Activated T-cell treated with anti-CD3 and anti-CD28 coated beads for 48 hours (primary cell): ENCODE data around the gene FDX1.
"Not testable (repeated sequence)": the region's sequence is repeated elsewhere in the genome, so short reads cannot be mapped to it uniquely, and the experiment has no call there.

ENCODE experiments used
- DNase-seq: peaks from one replicate; pipeline ENCODE4 v3.0.0-alpha.2; 2020; ENCODE audit warnings: low read depth

FDX1 gene, protein sequence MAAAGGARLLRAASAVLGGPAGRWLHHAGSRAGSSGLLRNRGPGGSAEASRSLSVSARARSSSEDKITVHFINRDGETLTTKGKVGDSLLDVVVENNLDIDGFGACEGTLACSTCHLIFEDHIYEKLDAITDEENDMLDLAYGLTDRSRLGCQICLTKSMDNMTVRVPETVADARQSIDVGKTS

DNA sequence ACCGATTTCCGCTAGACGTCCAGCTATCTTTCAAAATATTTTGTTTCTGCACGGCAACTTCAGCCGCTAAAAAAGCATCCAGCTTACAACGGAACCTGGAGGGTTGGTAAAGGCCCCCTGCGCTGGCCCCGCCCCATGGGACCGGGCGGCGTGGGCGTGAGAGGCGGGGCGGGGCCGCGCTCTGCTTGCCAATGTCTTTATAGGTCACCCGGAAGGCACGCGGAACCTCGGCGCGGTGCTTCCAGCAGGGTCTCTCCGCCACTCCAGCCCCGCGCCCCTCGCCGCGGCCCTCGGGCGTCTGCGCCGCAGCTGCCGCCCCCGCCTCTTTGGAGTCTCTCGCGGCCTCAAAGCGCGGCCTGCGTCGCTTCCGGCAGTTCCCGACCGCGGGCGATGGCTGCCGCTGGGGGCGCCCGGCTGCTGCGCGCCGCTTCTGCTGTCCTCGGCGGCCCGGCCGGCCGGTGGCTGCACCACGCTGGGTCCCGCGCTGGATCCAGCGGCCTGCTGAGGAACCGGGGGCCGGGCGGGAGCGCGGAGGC lies at the start of gene FDX1:
FDX1 (plus strand) TSS at position 218 of the 536 bp plus-strand sequence; CDS start at position 391, 173 bp downstream.
- DNase-seq = peak; percentile 86

DNA sequence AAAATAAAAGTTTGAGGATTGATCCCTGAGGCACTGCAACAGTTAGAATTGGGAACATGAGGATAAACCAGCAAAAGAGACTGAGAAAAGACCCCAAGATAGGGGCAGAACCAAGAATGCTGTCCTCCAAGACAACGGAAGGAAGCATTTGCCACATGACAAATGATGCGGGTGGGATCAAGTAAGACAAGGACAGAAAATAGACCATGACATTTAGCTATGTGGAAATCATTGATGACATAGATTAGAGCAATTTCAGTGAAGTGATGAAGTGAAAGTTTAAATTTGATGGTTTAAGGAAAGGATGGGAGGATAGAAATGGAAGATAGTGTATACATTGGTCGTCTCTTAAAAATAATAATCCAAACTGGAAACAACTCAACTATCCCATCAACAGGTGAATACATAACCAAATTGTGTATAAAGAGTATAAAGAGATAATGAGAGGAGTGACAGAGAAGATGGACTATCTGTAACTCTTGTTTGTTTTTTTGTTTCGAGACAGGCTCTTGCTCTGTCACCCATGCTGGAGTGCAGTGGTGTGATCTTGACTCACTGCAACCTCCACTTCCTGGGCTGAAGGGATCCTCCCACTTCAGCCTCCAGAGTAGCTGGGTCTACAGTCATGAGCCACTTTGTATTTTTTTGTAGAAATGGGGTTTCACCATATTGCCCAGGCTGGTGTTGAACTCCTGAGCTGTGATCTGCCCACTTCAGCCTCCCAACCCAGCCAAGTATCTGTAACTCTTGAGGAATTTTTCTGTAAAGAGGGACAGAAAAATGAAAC lies 48.7 kb upstream of the FDX1 start:
- no peak for DNase-seq

DNA sequence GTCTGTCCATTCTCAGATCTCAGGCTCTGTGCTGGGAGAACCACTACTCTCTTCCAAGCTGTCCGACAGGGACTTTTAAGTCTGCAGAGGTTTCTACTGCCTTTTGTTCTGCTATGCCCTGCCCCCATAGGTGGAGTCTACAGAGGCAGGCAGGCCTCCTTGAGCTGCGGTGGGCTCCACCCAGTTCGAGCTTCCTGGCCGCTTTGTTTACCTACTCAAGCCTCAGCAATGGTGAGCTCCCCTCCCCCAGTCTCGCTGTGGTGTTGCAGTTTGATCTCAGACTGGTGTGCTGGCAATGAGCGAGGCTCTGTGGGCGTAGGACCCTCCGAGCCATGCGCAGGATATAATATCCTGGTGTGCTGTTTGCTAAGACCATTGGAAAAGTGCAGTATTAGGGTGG lies 41.5 kb upstream of the FDX1 start:
- not testable (repeated sequence) for DNase-seq

DNA sequence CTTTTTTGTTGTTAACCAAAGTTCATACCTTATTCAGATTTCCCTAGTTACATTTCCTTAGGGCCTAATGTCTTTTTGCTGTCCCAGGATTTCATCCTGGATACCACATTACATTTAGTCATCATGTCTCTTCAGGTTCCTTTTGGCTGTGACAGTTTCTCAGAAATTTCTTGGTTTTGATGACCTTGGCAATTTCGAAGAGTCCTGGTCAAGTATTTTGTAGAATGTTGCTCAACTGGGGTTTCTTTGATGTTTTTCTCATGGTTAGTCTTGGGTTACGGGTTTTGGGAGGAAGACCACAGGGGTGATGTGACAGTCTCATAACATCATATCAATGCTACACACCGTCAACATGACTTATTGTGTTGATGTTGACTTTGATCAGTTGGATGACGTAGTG lies 39.8 kb upstream of the FDX1 start:
- DNase-seq = no peak

DNA sequence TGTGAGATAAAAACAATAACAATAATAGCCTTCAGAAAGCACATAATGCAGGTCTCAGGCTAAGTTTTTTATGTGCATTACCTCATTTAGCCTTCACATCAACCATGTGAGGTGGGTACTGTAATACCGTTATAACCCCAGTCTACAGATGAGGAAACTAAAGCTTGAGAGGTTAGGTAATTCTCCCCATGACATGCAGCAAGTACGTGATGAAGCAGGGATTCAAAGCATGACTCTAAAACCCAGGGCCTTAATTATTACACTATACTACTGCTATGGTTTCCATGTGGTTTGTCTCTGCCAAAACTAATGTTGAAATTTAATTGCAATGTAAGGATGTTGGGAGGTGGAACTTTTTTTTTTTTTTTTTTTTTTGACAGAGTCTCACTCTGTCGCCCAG lies 37.7 kb upstream of the FDX1 start:
- DNase-seq = no peak

DNA sequence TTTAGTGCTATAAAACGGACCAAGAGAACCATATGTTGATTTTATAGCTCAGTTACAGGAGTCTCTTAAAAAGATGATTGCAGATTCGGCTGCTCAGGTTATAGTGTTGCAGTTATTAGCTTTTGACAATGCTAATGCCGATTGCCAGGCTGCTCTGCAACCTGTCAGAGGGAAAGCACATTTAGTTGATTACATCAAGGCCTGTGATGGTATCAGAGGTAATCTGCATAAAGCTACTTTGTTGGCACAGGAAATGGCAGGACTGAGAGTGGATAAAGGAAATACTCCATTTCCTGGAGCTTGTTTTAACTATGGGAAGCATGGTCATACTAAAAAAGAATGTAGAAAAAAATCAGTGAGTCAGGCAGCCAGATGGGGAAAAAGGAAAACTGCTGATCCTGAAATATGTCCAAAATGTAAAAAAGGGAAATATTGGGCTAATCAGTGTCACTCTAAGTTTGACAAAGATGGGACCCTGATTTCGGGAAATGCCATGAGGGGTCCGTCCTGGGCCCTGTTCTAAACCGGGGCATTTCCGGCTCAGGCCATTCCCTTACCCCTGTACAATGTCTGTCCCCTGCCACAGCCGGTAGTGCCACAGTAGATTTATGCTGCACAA lies 32.0 kb upstream of the FDX1 start:
- DNase-seq = not testable (repeated sequence)

DNA sequence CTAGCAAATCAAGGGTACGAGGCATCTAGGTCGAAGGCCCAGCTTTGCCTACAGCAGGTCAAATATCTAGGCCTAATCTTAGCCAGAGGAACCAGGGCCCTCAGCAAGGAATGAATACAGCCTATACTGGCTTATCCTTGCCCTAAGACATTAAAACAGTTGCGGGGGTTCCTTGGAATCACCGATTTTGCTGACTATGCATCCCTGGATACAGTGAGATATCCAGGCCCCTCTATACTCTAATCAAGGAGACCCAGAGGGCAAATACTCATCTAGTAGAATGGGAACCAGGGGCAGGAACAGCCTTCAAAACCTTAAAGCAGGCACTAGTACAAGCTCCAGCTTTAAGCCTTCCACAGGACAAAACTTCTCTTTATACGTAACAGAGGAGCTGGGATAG lies 26.2 kb upstream of the FDX1 start:
- not testable (repeated sequence) for DNase-seq

DNA sequence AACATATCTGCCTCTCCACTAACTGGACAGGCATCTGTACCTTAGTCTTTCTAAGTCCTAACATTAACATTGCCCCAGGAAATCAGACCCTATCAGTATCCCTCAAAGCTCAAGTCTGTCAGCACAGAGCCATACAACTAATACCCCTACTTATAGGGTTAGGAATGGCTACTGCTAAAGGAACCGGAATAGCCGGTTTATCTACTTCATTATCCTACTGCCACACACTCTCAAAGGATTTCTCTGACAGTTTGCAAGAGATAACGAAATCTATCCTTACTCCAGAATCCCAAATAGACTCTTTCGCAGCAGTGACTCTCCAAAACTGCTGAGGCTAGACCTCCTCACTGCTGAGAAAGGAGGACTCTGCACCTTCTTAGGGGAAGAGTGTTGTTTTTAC lies 24.1 kb upstream of the FDX1 start:
- not testable (repeated sequence) for DNase-seq

DNA sequence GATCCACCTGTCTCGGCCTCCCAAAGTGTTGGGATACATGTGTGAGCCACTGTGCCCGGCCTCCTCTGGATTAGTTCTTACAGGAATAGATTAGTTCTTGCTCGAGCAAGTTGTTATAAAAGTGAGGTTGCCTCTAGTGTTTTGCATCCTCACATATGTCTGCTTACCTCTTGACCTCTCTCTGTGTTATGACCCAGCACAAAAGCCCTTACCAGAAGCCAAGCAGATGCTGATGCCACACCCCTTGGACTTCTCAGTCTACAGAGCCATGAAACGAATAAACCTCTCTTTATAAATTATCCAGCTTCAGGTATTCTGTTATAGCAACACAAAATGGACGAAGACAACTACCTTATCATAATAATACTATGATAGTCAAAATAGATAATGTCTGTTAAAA lies 22.4 kb upstream of the FDX1 start:
- no peak for DNase-seq

DNA sequence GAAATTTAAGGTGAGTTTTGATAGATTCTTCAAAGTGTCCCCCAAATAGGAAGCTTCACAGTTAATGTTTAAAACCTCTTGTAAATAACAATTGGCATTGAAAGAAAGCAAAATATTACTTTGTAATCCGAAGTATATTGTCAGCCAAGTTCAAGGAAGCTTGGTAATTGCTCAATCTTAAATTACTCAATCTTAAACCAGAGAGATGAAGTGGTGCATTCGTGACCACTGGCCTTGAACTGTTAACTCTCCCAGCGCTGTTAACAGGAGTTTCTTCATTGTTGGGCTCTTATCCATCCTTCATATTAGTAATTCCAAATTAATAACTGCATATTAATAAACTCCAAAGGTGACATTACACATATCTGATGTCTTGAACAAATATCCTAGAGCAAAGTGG lies 20.6 kb upstream of the FDX1 start:
- DNase-seq = no peak

DNA sequence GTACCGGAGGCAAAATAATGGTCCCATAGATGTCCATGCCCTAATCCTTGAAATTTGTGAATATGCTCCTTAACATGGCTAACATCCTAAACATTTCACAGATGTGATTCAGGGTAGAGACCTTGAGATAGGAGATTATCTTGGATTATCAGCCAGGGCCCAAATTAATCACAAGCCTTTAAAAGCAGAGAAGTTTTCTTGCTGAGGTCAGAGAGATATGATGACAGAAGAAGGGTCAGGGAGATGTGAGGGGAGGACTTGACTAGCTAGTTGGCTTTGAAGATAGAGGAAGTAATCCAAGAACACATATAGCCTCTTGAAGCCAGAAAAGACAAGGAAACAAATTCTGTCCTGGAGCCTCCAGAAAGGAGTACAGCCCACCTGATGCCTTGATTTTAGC lies 19.1 kb upstream of the FDX1 start:
- DNase-seq = no peak

DNA sequence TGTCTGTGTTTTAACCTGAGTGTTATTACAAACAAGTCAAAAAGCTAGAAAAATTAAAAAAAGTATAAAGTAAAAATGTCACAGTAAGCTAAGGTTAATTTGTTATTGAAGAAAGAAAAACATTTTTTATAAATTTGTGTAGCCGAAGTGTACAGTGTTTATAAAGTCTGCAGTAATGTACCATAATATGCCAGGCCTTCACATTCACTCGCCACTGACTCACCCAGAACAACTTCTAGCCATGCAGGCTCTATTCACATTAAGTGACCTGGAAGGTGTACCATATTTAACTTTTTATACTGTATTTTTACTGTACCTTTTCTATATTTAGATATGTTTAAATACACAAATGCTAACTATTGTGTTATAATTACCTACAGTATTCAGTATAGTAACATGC lies 14.7 kb upstream of the FDX1 start:
- DNase-seq = no peak

DNA sequence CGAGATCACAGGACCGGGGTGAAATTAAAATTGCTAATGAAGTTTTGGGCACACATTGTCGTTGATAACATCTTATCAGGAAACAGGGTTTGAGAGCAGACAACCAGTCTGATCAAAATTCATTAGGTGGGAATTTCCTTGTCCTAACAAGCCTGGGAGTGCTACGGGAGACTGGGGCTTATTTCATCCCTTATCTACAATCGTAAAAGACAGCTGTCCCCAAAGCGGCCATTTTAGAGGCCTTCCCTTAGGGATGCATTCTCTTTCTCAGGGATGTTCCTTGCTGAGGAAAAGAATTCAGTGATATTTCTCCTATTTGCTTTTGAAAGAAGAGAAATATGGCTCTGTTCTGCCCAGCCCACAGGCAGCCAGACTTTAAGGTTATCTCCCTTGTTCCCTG lies 8.1 kb upstream of the FDX1 start:
- DNase-seq = not testable (repeated sequence)

DNA sequence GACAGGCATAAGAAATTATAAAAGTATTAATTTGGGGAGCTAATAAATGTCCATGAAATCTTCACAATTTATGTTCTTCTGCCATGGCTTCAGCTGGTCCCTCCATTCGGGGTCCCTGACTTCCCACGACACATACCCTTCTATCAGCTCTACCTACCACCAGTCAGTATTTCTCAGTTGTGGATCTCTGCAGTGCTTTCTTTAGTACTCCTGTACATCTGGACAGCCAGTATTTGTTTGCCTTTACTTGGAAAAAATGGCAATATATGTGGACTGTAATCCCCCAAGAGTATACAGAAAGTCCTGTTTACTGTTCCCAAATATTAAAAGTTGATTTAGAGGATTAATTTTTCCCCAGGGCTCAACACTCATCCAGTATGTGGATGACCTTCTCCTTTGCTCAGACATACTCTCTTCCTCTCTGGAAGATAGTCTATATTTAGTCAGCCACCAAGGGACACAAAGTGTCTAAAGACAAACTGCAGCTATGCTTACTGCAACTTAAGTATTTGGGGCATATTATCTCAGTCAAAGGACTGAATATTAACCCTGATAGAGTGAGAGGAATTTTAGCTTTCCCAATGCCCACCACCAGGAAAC lies 7.3 kb upstream of the FDX1 start:
- no peak for DNase-seq

DNA sequence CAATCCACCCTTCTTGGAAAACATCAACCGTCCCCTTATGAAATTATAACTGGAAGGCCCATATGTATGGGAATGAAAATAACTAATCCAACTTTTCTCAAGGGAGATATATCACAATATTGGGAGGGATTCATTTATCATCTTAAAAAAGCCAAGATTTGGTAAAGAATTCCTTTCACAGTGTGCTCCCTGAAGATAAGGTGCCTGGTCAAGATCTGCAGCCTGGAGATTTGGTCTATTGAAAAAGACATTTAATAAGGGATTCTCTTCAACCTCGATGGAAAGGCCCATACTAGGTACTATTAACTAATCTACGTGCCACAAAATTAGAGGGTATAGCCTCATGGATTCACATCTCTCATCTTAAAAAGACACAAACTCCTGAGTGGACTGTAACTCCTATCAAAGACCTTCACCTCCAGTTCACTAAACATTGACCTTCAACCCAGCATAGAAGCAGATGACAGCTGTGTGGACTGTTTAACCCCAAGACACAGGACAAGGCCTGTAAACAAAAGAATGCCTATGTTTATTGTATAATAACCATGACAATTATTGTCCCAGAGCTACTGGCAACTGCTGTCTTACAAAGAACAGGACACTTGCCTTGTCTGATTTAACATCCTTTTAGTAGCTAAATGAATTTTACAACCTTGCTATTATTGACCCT lies 4.8 kb upstream of the FDX1 start:
- DNase-seq = no peak

DNA sequence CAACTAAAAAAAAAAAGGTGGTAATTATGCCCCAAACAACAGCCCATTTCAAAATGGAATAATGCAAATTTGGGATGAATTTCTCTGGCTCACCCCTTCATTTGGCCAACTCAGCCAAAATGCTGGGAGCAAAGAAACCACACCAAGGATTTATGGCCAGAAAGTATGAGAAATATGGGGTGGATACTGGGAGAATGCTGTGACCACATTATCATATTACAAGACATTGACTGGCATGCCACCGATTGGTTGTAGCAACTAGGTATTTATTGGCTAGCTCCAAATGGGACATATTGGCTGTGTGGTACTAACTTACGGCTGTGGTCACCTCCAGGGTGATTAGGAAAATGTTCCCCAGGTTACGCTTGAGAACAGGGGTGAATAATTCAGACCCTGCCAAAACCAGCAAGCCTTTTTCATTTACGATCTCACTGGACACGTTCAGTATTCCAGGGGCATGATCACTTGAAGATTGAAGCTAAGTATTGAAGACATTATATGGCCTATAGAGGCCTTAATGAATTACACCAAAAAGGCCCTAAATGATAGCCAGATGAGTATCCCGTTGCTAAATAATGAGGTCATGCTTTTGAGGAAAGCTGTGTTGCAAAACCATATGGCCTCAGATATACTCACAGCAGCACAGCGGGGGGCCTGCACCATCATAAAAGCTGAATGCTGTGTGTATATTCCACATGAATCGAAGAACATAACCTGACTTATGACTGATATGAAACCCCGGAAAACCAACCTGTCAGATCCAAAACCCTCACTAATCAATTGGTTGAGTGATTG lies 3.8 kb upstream of the FDX1 start:
- DNase-seq = no peak

DNA sequence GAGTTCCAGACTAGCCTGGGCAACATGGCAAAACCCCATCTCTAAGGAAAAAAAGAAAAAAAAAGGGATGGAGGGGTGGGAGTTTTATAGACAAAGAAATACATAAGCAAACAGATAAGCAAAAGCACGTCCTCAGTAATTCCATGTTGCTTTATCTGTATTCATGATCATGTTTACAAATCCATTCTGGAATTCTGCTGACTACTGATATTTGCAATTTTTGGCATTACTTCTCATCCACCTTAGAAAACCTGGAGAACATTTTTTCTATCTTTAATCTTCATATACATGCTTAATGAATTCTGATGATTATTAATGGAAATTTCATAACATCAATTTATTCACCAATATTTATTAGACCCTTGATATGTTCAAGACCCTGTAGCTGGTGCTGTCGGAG lies 1.7 kb upstream of the FDX1 start:
- no peak for DNase-seq

DNA sequence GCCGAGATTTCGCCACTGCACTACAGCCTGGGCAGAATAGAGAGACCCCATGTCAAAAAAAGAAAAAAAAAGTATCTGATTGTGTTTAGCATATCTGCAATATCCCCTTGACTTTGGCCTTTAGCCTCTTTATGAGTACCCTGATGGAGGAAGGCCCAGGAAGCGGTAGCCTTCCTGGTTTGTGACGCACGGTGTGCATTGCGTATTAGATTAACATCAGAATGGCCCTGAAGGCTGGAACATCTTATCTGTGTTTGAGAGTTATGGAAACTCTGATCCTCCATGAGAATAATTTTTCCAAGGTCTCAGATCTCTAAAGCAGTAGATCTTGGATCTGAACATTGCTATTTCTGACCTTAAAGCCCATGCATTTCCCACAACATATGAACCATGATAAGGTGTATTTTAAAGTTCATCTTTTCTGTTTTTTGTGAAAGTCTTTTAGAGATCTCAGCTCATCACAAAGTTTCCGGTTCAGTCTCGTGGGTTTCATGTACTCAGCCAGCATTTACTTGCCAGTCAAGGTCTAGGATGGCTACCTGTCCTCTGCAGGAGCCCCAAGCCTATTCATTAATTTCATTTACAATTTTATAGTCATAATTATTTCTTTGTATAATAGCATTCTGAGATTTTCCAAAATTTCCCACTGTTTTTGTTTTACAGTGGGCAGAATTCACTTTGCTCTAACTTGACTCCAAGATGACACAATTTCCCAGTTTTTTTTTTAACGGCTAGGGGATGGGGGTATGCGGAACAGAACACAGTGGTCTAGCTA lies 605 bp upstream of the FDX1 start:
- DNase-seq = no peak

DNA sequence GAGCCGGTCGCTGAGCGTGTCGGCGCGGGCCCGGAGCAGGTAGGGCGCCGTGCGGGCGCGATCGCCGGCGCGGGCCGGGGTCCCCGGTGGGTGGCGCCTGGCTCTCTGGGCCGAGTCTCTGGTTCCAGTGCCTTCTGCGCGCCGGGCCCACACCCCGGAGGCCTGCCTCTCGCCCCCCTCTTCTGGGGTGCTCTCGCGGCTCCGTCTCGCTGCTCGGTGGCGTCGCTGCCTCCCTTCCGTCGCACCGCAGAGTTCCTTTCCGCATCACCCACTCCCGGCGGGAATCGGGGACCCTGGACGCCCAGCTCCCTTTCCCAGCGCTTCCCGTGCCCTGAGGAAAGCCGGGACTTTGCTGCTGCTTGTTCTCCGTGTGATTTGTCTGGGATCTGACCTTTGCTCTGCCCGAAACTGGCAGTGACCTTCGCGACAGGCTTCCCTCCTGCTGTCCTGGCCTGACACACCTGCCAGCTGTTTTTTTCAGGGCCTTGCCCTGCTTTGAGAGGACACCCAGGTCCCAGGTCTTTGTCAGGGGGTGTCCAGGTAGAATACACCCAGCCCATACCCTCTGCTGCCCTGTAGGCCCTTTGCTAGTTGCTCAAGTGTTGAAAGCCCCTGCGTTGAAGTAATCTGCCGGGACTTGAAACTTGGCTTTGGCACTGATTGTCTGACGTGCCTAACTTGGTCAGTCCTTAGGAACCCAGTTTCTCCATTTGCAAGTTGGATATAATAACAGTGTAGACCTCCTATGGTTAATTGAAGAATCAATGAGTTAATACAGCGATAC lies 711 bp downstream of the FDX1 start:
- peak; percentile 11 for DNase-seq
